ENCODE results near the gene SS18.
A peak's percentile ranks its signal among the peaks of the same experiment; 100 is the strongest.

Gene SS18

GRCh38 chr18:26071020-26071419 lies 19.4 kb downstream of the SS18 start:
- DNase-seq: no peak

GRCh38 chr18:26059357-26059756 lies 31.1 kb downstream of the SS18 start:
- no peak for DNase-seq

- peak; percentile 19 for DNase-seq
Measured at GRCh38 chr18:26057344-26057773, 33.1 kb downstream of the SS18 start.

- DNase-seq: no peak
Measured at GRCh38 chr18:26056291-26056690, 34.1 kb downstream of the SS18 start.

- DNase-seq: no peak
Measured at GRCh38 chr18:26052505-26052904, 37.9 kb downstream of the SS18 start.

GRCh38 chr18:26051843-26052242 lies 38.6 kb downstream of the SS18 start:
- DNase-seq: no peak

- DNase-seq: no peak
Measured at GRCh38 chr18:26046419-26047077, 43.9 kb downstream of the SS18 start.

- no peak for DNase-seq
Measured at GRCh38 chr18:26044807-26045206, 45.6 kb downstream of the SS18 start.

GRCh38 chr18:26040051-26040656 lies 50.3 kb downstream of the SS18 start:
- DNase-seq: no peak

- DNase-seq: no peak
Measured at GRCh38 chr18:26039203-26039602, 51.2 kb downstream of the SS18 start.

- DNase-seq: no peak
Measured at GRCh38 chr18:26036635-26037034, 53.8 kb downstream of the SS18 start.

GRCh38 chr18:26034850-26035497 lies 55.4 kb downstream of the SS18 start:
- DNase-seq: no peak

GRCh38 chr18:26022585-26022984 lies 67.8 kb downstream of the SS18 start:
- no peak for DNase-seq

GRCh38 chr18:26021061-26021754 lies 69.2 kb downstream of the SS18 start:
- DNase-seq: no peak

- no peak for DNase-seq
Measured at GRCh38 chr18:26017929-26018328, 72.5 kb downstream of the SS18 start.

GRCh38 chr18:26014462-26014861 lies 76.0 kb downstream of the SS18 start:
- DNase-seq: no peak

GRCh38 chr18:26008619-26009018 lies 81.8 kb downstream of the SS18 start:
- DNase-seq: no peak

GRCh38 chr18:26008096-26008495 lies 82.3 kb downstream of the SS18 start:
- no peak for DNase-seq

GRCh38 chr18:26005950-26006349 lies 84.5 kb downstream of the SS18 start:
- DNase-seq: no peak

GRCh38 chr18:26004832-26005231 lies 85.6 kb downstream of the SS18 start:
- DNase-seq: no peak

GRCh38 chr18:26003817-26004216 lies 86.6 kb downstream of the SS18 start:
- DNase-seq: no peak

GRCh38 chr18:26003356-26003755 lies 87.1 kb downstream of the SS18 start:
- no peak for DNase-seq

GRCh38 chr18:26002375-26002910 lies 88.0 kb downstream of the SS18 start:
- no peak for DNase-seq
